DOHH2 (cell line): Measurements from ENCODE around the gene PPP1R15A.

ENCODE experiments used
- H3F3A ChIP-seq: fragments of 200-600 bp; sonication (generic), shearing (Covaris generic); 2 replicates; pipeline ENCODE4 v1.6.0; 2016; ENCODE audit warnings: antibody characterized with exemption, mild to moderate bottlenecking; ENCODE audit not compliant: control insufficient read depth, insufficient read depth
- H3K27ac ChIP-seq: fragments of 200-600 bp; sonication (generic); 2 replicates; pipeline ENCODE4 v1.5.1; 2014; ENCODE audit warnings: low read depth, mild to moderate bottlenecking, low read length, moderate library complexity
- H3K27me3 ChIP-seq: fragments of 200-600 bp; sonication (generic); 2 replicates; pipeline ENCODE4 v1.6.1; 2014; ENCODE audit warnings: mild to moderate bottlenecking, low read length, mixed read lengths; ENCODE audit not compliant: control insufficient read depth
- H3K36me3 ChIP-seq: fragments of 200-600 bp; sonication (generic); 2 replicates; pipeline ENCODE4 v1.6.1; 2014; ENCODE audit warnings: mild to moderate bottlenecking, low read length, moderate library complexity, mixed read lengths; ENCODE audit not compliant: control insufficient read depth
- H3K4me1 ChIP-seq: fragments of 200-600 bp; sonication (generic); 2 replicates; pipeline ENCODE4 v1.6.1; 2014; ENCODE audit warnings: mild to moderate bottlenecking, low read length, mixed read lengths; ENCODE audit not compliant: control insufficient read depth
- H3K4me2 ChIP-seq: fragments of 200-600 bp; sonication (generic); 2 replicates; pipeline ENCODE4 v1.6.0; 2014; ENCODE audit warnings: mild to moderate bottlenecking, low read length, moderate library complexity
- H3K4me3 ChIP-seq: fragments of 200-600 bp; sonication (generic); 2 replicates; pipeline ENCODE4 v1.5.1; 2014; ENCODE audit warnings: mild to moderate bottlenecking, low read length, mixed read lengths
- H3K79me2 ChIP-seq: fragments of 200-600 bp; sonication (generic); 2 replicates; pipeline ENCODE4 v1.6.1; 2014; ENCODE audit warnings: mild to moderate bottlenecking, low read length, mixed read lengths; ENCODE audit not compliant: control insufficient read depth
- H3K9me2 ChIP-seq: fragments of 200-600 bp; sonication (generic); replicated peaks from 2 replicates; pipeline ENCODE4 v1.6.1; 2014; ENCODE audit warnings: mild to moderate bottlenecking, low read length, mixed read lengths; ENCODE audit not compliant: control insufficient read depth
- H3K9me3 ChIP-seq: fragments of 200-600 bp; sonication (generic); 2 replicates; pipeline ENCODE4 v1.6.1; 2014; ENCODE audit warnings: antibody characterized with exemption, low read length, mixed read lengths; ENCODE audit not compliant: control insufficient read depth, insufficient read depth
- H4K20me1 ChIP-seq: fragments of 200-600 bp; sonication (generic); 2 replicates; pipeline ENCODE4 v1.6.0; 2014; ENCODE audit warnings: low read depth, mild to moderate bottlenecking, antibody characterized with exemption, low read length, moderate library complexity; ENCODE audit not compliant: control insufficient read depth, insufficient read depth
- EZH2phosphoT487 ChIP-seq: fragments of 200-600 bp; sonication (generic); IDR thresholded peaks from 2 replicates; pipeline ENCODE4 v1.6.1; 2017; ENCODE audit warnings: borderline replicate concordance, mild to moderate bottlenecking, antibody characterized with exemption, low read length, moderate library complexity, mixed read lengths
- TF ChIP-seq, protein P1 (sequence below): fragments of 200-600 bp; sonication (generic); IDR thresholded peaks from one replicate; pipeline ENCODE4 v1.5.1; 2014; ENCODE audit warnings: antibody characterized with exemption, mild to moderate bottlenecking, low read depth, low read length; ENCODE audit not compliant: poor library complexity, severe bottlenecking

PPP1R15A gene

DNA sequence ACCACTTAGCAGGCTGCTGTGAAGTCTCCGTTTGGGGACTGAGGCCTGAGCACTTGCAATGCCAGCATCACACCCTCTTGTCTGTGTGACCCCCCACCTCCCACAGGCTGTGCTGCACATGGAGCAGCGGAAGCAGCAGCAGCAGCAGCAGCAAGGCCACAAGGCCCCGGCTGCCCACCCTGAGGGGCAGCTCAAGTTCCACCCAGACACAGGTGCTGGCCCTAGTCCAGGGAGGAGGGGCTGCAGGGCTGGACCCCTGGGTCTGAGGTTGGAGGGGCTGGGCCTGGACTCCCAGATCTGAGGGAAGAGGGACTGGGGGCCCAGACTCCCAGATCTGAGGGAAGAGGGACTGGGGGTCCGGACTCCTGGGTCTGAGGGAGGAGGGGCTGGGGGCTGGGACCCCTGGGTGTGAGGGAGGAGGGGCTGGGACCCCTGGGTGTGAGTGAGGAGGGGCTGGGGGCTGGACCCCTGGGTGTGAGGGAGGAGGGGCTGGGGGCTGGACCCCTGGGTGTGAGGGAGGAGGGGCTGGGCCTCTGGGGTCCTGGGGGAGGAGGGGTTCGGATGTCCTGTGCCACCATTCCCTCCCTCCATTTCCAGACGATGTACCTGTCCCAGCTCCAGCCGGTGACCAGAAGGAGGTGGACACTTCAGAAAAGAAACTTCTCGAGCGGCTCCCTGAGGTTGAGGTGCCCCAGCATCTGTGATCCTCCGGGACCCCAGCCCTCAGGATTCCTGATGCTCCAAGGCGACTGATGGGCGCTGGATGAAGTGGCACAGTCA is 49.7 kb downstream of the PPP1R15A start:
- no peaks in the 10 kb centered on the region for H3K79me2 ChIP-seq
- no peaks in the 10 kb centered on the region for H3K27me3 ChIP-seq
- H3K4me1 ChIP-seq: peaks cover 22% of the 10 kb centered on the region
- H3F3A ChIP-seq: peaks cover 4% of the 10 kb centered on the region; the same call in 1 of the 2 replicates
- H3K9me2 ChIP-seq: no peaks in the 10 kb centered on the region
- H3K4me2 ChIP-seq: no peak overlapping the region
- no peaks in the 10 kb centered on the region for H4K20me1 ChIP-seq
- H3K27ac ChIP-seq: no peak overlapping the region
- TF ChIP-seq, protein P1, sequence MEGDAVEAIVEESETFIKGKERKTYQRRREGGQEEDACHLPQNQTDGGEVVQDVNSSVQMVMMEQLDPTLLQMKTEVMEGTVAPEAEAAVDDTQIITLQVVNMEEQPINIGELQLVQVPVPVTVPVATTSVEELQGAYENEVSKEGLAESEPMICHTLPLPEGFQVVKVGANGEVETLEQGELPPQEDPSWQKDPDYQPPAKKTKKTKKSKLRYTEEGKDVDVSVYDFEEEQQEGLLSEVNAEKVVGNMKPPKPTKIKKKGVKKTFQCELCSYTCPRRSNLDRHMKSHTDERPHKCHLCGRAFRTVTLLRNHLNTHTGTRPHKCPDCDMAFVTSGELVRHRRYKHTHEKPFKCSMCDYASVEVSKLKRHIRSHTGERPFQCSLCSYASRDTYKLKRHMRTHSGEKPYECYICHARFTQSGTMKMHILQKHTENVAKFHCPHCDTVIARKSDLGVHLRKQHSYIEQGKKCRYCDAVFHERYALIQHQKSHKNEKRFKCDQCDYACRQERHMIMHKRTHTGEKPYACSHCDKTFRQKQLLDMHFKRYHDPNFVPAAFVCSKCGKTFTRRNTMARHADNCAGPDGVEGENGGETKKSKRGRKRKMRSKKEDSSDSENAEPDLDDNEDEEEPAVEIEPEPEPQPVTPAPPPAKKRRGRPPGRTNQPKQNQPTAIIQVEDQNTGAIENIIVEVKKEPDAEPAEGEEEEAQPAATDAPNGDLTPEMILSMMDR: no peak
- TF ChIP-seq EZH2phosphoT487: no peak
- H3K4me3 ChIP-seq: no peak overlapping the region
- H3K9me3 ChIP-seq: no peaks in the 10 kb centered on the region
- H3K36me3 ChIP-seq: peaks cover 23% of the 10 kb centered on the region

DNA sequence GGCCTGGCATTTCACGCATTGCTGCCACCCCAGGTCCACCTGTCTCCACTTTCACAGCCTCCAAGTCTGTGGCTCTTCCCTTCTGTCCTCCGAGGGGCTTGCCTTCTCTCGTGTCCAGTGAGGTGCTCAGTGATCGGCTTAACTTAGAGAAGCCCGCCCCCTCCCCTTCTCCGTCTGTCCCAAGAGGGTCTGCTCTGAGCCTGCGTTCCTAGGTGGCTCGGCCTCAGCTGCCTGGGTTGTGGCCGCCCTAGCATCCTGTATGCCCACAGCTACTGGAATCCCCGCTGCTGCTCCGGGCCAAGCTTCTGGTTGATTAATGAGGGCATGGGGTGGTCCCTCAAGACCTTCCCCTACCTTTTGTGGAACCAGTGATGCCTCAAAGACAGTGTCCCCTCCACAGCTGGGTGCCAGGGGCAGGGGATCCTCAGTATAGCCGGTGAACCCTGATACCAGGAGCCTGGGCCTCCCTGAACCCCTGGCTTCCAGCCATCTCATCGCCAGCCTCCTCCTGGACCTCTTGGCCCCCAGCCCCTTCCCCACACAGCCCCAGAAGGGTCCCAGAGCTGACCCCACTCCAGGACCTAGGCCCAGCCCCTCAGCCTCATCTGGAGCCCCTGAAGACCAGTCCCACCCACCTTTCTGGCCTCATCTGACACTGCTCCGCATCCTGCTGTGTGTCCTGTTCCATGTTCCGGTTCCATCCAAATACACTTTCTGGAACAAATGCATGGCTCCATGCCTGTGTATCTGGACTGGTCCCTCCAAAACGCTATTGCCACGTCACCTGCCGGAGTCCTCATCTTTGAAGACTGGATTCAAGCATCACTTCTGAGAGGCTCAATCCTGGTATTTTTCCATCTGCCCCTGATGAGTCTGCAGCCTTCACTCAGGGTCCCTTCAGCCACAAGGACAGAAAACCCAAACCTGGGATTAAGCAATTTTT is 50.6 kb downstream of the PPP1R15A start:
- no peaks in the 10 kb centered on the region for H3K27me3 ChIP-seq

DNA sequence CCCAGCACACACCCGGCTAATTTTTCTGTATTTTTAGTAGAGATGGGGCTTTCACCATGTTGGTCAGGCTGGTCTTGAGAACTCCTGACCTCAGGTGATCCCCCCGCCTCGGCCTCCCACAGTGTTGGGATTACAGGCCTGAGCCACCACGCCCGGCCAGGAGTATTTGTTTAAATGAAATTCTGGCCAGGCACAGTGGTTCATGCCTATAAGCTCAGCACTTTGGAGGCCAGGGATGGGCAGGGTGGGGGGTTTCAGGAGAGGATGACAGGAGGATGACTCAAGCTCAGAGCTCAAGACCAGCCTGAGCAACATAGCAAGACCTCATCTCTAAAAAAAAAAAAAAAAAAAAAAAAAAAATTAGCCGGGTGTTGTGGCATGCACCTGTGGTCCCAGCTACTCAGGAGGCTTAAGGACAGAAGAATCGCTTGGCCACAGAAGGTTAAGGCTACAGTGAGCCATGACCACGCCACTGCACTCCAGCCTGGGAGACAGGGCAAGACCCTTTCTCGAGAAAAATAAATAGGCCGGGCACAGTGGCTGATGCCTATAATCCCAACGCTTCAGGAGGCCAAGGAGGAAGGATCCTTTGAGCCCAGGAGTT is 53.1 kb downstream of the PPP1R15A start:
- H3K9me3 ChIP-seq: no peaks in the 10 kb centered on the region
- no peak overlapping the region for H3K4me3 ChIP-seq
- 0 out of 2 replicates have a peak, but pooled peaks cover 2% of the 10 kb centered on the region for H3F3A ChIP-seq
- no peaks in the 10 kb centered on the region for H3K79me2 ChIP-seq
- no peaks in the 10 kb centered on the region for H3K27me3 ChIP-seq
- H3K27ac ChIP-seq: no peak overlapping the region
- no peaks in the 10 kb centered on the region for H3K9me2 ChIP-seq
- H3K4me2 ChIP-seq: no peak overlapping the region
- TF ChIP-seq, protein P1: no peak
- TF ChIP-seq EZH2phosphoT487: no peak
- no peaks in the 10 kb centered on the region for H4K20me1 ChIP-seq
- peaks cover 10% of the 10 kb centered on the region for H3K36me3 ChIP-seq
- H3K4me1 ChIP-seq: no peaks in the 10 kb centered on the region

More for the DNA sequence above, 50.6 kb downstream of the PPP1R15A start:
- Histone ChIP-seq H3K4me3 (no peak overlapping the region), H3K4me2 (no peak overlapping the region), H3F3A (peaks cover 3% of the 10 kb centered on the region; the same call in 1 of the 2 replicates), H3K27ac (no peak overlapping the region), H3K36me3 (peaks cover 20% of the 10 kb centered on the region), H3K4me1 (peaks cover 13% of the 10 kb centered on the region), H3K79me2 (no peaks in the 10 kb centered on the region), H3K9me3 (no peaks in the 10 kb centered on the region), H3K9me2 (no peaks in the 10 kb centered on the region), H4K20me1 (no peaks in the 10 kb centered on the region)
- TF ChIP-seq, protein P1: no peak
- TF ChIP-seq EZH2phosphoT487: no peak
